ENCODE measurements around the gene CLHC1. TPM values are rescaled to one million over a fixed set of nuclear protein-coding genes. Genes with fewer than 3 reads are reported as not detected.

CLHC1 gene
- total and polyA plus RNA-seq, 4 donors, result 18.4 to 29.6 (median 24.2) TPM

GRCh38 chr2:55156984-55157383 lies 75.1 kb downstream of the CLHC1 start:
- no peaks in the 10 kb centered on the region for H3K36me3 ChIP-seq (ENCODE audit: control insufficient read depth, insufficient read depth, low read length)
- H3K27ac ChIP-seq (ENCODE audit: low read depth, low read length), result peak overlapping the region; percentile 64
- 100% methylated on average over 2 of the region's 2 CpGs for WGBS (ENCODE audit: insufficient coverage)
- no peak for DNase-seq (ENCODE audit: low read depth in 4 of 6, low spot score in 6 of 6)
- no peaks in the 10 kb centered on the region for H3K27me3 ChIP-seq (ENCODE audit: control insufficient read depth, insufficient read depth, low read length)
- no peaks in the 10 kb centered on the region for H3K9me3 ChIP-seq (ENCODE audit: control insufficient read depth, insufficient read depth, low read length)
- H3K4me1 ChIP-seq (ENCODE audit: control insufficient read depth, insufficient read depth, low read length), result peaks cover 36% of the 10 kb centered on the region
- H3K4me3 ChIP-seq (ENCODE audit: low read depth, low read length), result no peak overlapping the region

DNA sequence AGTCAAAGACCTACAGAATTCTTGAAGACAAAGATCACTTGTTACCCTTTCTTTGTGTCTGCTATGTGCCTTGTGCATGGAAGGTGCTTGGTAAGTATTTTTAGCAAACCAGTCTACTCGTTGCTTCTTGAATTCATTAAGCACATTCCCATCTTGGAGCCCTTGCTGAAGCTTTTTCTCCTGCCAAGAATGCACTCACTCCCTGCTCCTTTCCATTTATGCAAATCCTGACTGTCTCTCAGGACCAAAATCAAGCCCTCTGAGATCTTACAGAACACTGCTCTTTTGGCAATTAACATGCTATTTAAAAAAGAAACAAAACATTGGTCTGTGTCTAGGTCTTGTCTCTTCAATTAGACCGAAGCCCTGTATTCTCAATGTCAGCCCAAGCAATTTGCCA lies 75.8 kb downstream of the CLHC1 start:
- WGBS (ENCODE audit: insufficient coverage), result 17% methylated on average over 2 of the region's 2 CpGs
- H3K27ac ChIP-seq (ENCODE audit: low read depth, low read length), result peak overlapping the region; percentile 64
- H3K9me3 ChIP-seq (ENCODE audit: control insufficient read depth, insufficient read depth, low read length), result no peaks in the 10 kb centered on the region
- no peaks in the 10 kb centered on the region for H3K36me3 ChIP-seq (ENCODE audit: control insufficient read depth, insufficient read depth, low read length)
- DNase-seq (ENCODE audit: low read depth in 4 of 6, low spot score in 6 of 6), result peak in 2 of 6 donors; percentile 83 to 93
- peaks cover 33% of the 10 kb centered on the region for H3K4me1 ChIP-seq (ENCODE audit: control insufficient read depth, insufficient read depth, low read length)
- no peak overlapping the region for H3K4me3 ChIP-seq (ENCODE audit: low read depth, low read length)
- no peaks in the 10 kb centered on the region for H3K27me3 ChIP-seq (ENCODE audit: control insufficient read depth, insufficient read depth, low read length)

DNA sequence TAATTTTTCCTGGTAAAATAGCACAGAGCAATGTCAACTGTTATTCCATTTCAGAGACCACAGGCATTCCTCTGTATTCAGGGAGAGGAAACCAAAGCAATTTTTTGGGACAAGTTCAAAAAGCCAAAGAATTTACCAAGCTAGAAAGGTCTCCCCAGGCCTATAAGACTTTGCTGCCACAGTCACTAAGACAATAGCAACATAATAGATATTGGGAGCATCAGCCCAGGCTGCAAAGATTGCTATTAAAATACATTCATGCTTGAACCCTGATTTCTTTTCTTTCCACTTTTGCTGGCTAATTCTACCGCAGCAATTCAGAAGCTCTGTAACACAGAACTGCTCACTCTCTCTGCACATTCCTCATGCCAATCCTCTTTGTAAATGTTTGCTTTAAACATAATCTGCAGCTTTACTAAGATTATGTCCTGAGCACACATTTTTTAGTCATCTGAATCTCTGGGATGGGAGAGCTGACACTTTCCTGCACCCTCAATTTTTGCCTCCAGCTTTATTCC lies 76.3 kb downstream of the CLHC1 start:
- Histone ChIP-seq H3K36me3 (ENCODE audit: control insufficient read depth, insufficient read depth, low read length) (no peaks in the 10 kb centered on the region), H3K27ac (ENCODE audit: low read depth, low read length) (peak overlapping the region; percentile 64), H3K9me3 (ENCODE audit: control insufficient read depth, insufficient read depth, low read length) (no peaks in the 10 kb centered on the region), H3K27me3 (ENCODE audit: control insufficient read depth, insufficient read depth, low read length) (no peaks in the 10 kb centered on the region), H3K4me1 (ENCODE audit: control insufficient read depth, insufficient read depth, low read length) (peaks cover 33% of the 10 kb centered on the region), H3K4me3 (ENCODE audit: low read depth, low read length) (no peak overlapping the region)
- 20% methylated on average over 1 of the region's 1 CpG for WGBS (ENCODE audit: insufficient coverage)
- DNase-seq (ENCODE audit: low read depth in 4 of 6, low spot score in 6 of 6), result peak in 1 of 6 donors; percentile 69

- Histone ChIP-seq H3K9me3 (ENCODE audit: control insufficient read depth, insufficient read depth, low read length) (no peaks in the 10 kb centered on the region), H3K27me3 (ENCODE audit: control insufficient read depth, insufficient read depth, low read length) (no peaks in the 10 kb centered on the region), H3K36me3 (ENCODE audit: control insufficient read depth, insufficient read depth, low read length) (no peaks in the 10 kb centered on the region), H3K27ac (ENCODE audit: low read depth, low read length) (no peak overlapping the region), H3K4me1 (ENCODE audit: control insufficient read depth, insufficient read depth, low read length) (peaks cover 33% of the 10 kb centered on the region), H3K4me3 (ENCODE audit: low read depth, low read length) (no peak overlapping the region)
- DNase-seq (ENCODE audit: low read depth in 4 of 6, low spot score in 6 of 6), result no peak
- 31% methylated on average over 3 of the region's 4 CpGs for WGBS (ENCODE audit: insufficient coverage)
Measured at GRCh38 chr2:55155206-55155605, 76.9 kb downstream of the CLHC1 start.

DNA sequence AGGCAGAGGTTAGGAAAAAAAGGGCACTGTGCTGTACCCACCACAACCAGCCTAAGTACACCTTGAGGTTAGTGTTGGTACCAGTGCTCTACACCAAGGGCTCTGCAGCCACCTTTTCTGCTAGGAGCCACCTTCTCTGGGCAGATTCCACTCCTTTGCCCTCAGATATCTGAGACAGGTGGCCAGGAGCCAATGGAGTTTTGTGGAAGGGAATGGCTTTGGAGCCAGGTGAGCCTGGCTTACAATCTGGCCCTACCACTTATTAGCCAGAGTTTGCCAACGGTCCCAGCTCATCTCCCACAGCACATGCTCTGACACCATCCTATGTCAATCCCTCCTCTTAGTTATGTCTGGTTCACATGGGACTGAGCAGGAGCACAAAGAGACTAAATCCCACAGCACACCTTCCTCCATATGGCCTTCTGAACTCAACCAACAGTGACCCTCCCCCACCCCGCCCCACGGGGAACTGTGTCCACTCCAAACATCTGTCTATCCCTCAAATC lies 77.5 kb downstream of the CLHC1 start:
- Histone ChIP-seq H3K9me3 (ENCODE audit: control insufficient read depth, insufficient read depth, low read length) (no peaks in the 10 kb centered on the region), H3K36me3 (ENCODE audit: control insufficient read depth, insufficient read depth, low read length) (no peaks in the 10 kb centered on the region), H3K27ac (ENCODE audit: low read depth, low read length) (no peak overlapping the region), H3K4me3 (ENCODE audit: low read depth, low read length) (no peak overlapping the region), H3K4me1 (ENCODE audit: control insufficient read depth, insufficient read depth, low read length) (peaks cover 33% of the 10 kb centered on the region), H3K27me3 (ENCODE audit: control insufficient read depth, insufficient read depth, low read length) (no peaks in the 10 kb centered on the region)
- DNase-seq (ENCODE audit: low read depth in 4 of 6, low spot score in 6 of 6), result no peak
- WGBS (ENCODE audit: insufficient coverage), result 90% methylated on average over 2 of the region's 3 CpGs

- WGBS (ENCODE audit: insufficient coverage), result 29% methylated on average over 3 of the region's 10 CpGs
- no peak overlapping the region for H3K4me3 ChIP-seq (ENCODE audit: low read depth, low read length)
- H3K36me3 ChIP-seq (ENCODE audit: control insufficient read depth, insufficient read depth, low read length), result no peaks in the 10 kb centered on the region
- DNase-seq (ENCODE audit: low read depth in 4 of 6, low spot score in 6 of 6), result peak in 2 of 6 donors; percentile 85
- H3K9me3 ChIP-seq (ENCODE audit: control insufficient read depth, insufficient read depth, low read length), result no peaks in the 10 kb centered on the region
- H3K27me3 ChIP-seq (ENCODE audit: control insufficient read depth, insufficient read depth, low read length), result no peaks in the 10 kb centered on the region
- peaks cover 27% of the 10 kb centered on the region for H3K4me1 ChIP-seq (ENCODE audit: control insufficient read depth, insufficient read depth, low read length)
- no peak overlapping the region for H3K27ac ChIP-seq (ENCODE audit: low read depth, low read length)
Measured at GRCh38 chr2:55153584-55154299, 78.4 kb downstream of the CLHC1 start.

- Histone ChIP-seq H3K9me3 (ENCODE audit: control insufficient read depth, insufficient read depth, low read length) (no peaks in the 10 kb centered on the region), H3K4me1 (ENCODE audit: control insufficient read depth, insufficient read depth, low read length) (peaks cover 26% of the 10 kb centered on the region), H3K36me3 (ENCODE audit: control insufficient read depth, insufficient read depth, low read length) (no peaks in the 10 kb centered on the region), H3K4me3 (ENCODE audit: low read depth, low read length) (no peak overlapping the region), H3K27ac (ENCODE audit: low read depth, low read length) (no peak overlapping the region), H3K27me3 (ENCODE audit: control insufficient read depth, insufficient read depth, low read length) (no peaks in the 10 kb centered on the region)
- DNase-seq (ENCODE audit: low read depth in 4 of 6, low spot score in 6 of 6), result no peak
- 42% methylated on average over 5 of the region's 14 CpGs for WGBS (ENCODE audit: insufficient coverage)
Measured at GRCh38 chr2:55152475-55153412, 79.3 kb downstream of the CLHC1 start.

GRCh38 chr2:55151733-55152433 lies 80.2 kb downstream of the CLHC1 start:
- Histone ChIP-seq H3K27me3 (ENCODE audit: control insufficient read depth, insufficient read depth, low read length) (no peaks in the 10 kb centered on the region), H3K27ac (ENCODE audit: low read depth, low read length) (no peak overlapping the region), H3K4me3 (ENCODE audit: low read depth, low read length) (no peak overlapping the region), H3K36me3 (ENCODE audit: control insufficient read depth, insufficient read depth, low read length) (no peaks in the 10 kb centered on the region), H3K4me1 (ENCODE audit: control insufficient read depth, insufficient read depth, low read length) (peaks cover 23% of the 10 kb centered on the region), H3K9me3 (ENCODE audit: control insufficient read depth, insufficient read depth, low read length) (no peaks in the 10 kb centered on the region)
- DNase-seq (ENCODE audit: low read depth in 4 of 6, low spot score in 6 of 6), result no peak

GRCh38 chr2:55150834-55151233 lies 81.3 kb downstream of the CLHC1 start:
- H3K36me3 ChIP-seq (ENCODE audit: control insufficient read depth, insufficient read depth, low read length), result no peaks in the 10 kb centered on the region
- DNase-seq (ENCODE audit: low read depth in 4 of 6, low spot score in 6 of 6), result no peak
- H3K27me3 ChIP-seq (ENCODE audit: control insufficient read depth, insufficient read depth, low read length), result no peaks in the 10 kb centered on the region
- H3K4me3 ChIP-seq (ENCODE audit: low read depth, low read length), result no peak overlapping the region
- 87% methylated on average over 2 of the region's 3 CpGs for WGBS (ENCODE audit: insufficient coverage)
- peaks cover 20% of the 10 kb centered on the region for H3K4me1 ChIP-seq (ENCODE audit: control insufficient read depth, insufficient read depth, low read length)
- H3K27ac ChIP-seq (ENCODE audit: low read depth, low read length), result no peak overlapping the region
- H3K9me3 ChIP-seq (ENCODE audit: control insufficient read depth, insufficient read depth, low read length), result no peaks in the 10 kb centered on the region

All from spinal cord (tissue), 10 donors.